HepG2 (cell line): Measurements from ENCODE around the gene SMC6. TPM values are rescaled to one million over a fixed set of nuclear protein-coding genes. Genes with fewer than 3 reads are reported as not detected.
A peak's percentile ranks its signal among the peaks of the same experiment; 100 is the strongest.

Experiments used
- ATF5 ChIP-seq: sonication (generic); formaldehyde crosslinking; IDR thresholded peaks from 2 replicates; pipeline ENCODE4 v1.4.0; 2020; ENCODE audit warnings: mild to moderate bottlenecking, low read depth, missing genetic modification reagents
- FLYWCH1 ChIP-seq: sonication (generic); formaldehyde crosslinking; IDR thresholded peaks from 2 replicates; pipeline ENCODE4 v1.8.1; 2023; ENCODE audit warnings: mild to moderate bottlenecking, missing genetic modification reagents
- MEIS2 ChIP-seq: sonication (generic); formaldehyde crosslinking; IDR thresholded peaks from 2 replicates; pipeline ENCODE4 v1.9.0; 2021; ENCODE audit warnings: mild to moderate bottlenecking, missing genetic modification reagents
- POLR2AphosphoS2 ChIP-seq: IDR thresholded peaks from 2 replicates; pipeline ENCODE4 v1.6.1; 2011; ENCODE audit warnings: low read depth, low read length, improper control_type of control experiment
- REL ChIP-seq: sonication (generic); formaldehyde crosslinking; conservative IDR thresholded peaks from 2 replicates; pipeline ENCODE4 v1.8.0; 2022; ENCODE audit warnings: mild to moderate bottlenecking, missing genetic modification reagents, moderate library complexity
- SRSF1 ChIP-seq: fragments of 200-400 bp; formaldehyde crosslinking; optimal IDR thresholded peaks from 2 replicates; pipeline ENCODE3; 2017; ENCODE audit warnings: mild to moderate bottlenecking, low read depth, low read length, moderate library complexity
- TSC22D2 ChIP-seq: sonication (generic); formaldehyde crosslinking; IDR thresholded peaks from 2 replicates; pipeline ENCODE4 v1.5.1; 2020; ENCODE audit warnings: missing genetic modification reagents, mild to moderate bottlenecking, borderline replicate concordance
- ZFP82 ChIP-seq: sonication (generic); formaldehyde crosslinking; IDR thresholded peaks from 2 replicates; pipeline ENCODE4 v1.5.1; 2020; ENCODE audit warnings: mild to moderate bottlenecking, missing genetic modification reagents, borderline replicate concordance
- ZNF136 ChIP-seq: sonication (generic); formaldehyde crosslinking; IDR thresholded peaks from 2 replicates; pipeline ENCODE4 v1.8.1; 2022; ENCODE audit warnings: low read depth, mild to moderate bottlenecking, moderate library complexity, missing genetic modification reagents
- ZNF292 ChIP-seq: sonication (generic); formaldehyde crosslinking; IDR thresholded peaks from 2 replicates; pipeline ENCODE4 v1.8.1; 2022; ENCODE audit warnings: mild to moderate bottlenecking, low read depth, missing genetic modification reagents, borderline replicate concordance
- ZNF574 ChIP-seq: sonication (generic); formaldehyde crosslinking; IDR thresholded peaks from 2 replicates; pipeline ENCODE4 v1.4.0; 2020; ENCODE audit warnings: missing genetic modification reagents
- ZNF674 ChIP-seq: sonication (generic); formaldehyde crosslinking; IDR thresholded peaks from 2 replicates; pipeline ENCODE4 v1.5.0; 2020; ENCODE audit warnings: low read depth, mild to moderate bottlenecking, missing genetic modification reagents
- ZSCAN5A ChIP-seq: sonication (generic); formaldehyde crosslinking; IDR thresholded peaks from 2 replicates; pipeline ENCODE4 v1.8.0; 2022; ENCODE audit warnings: mild to moderate bottlenecking, missing genetic modification reagents, borderline replicate concordance
- polyA plus RNA-seq, 8 experiments: library from polyadenylated mRNA; depleted of rRNA in 3 of 8; stranded (reverse) in 7 of 8; unstranded in 1 of 8; fragments of >200 nt; fragmentation: Illumina TruSeq in 4 of 8; extraction: Trizol in 4 of 8; gene quantifications; 2 replicates each; pipeline versions ENCODE4 v1.2.1 to v1.2.3, GENCODE V29; 2011 to 2016; ENCODE audit warnings: low read depth in 4 of 8, missing spikeins in 1 of 8, mixed read lengths in 1 of 8; ENCODE audit not compliant: insufficient read depth in 1 of 8
- total RNA-seq, 5 experiments: library from RNA; depleted of rRNA; stranded (reverse); fragments of >200 nt; fragmentation: Illumina TruSeq; extraction: Trizol; gene quantifications; 2 replicates each; pipeline ENCODE4 v1.2.3, GENCODE V29; 2016; ENCODE audit warnings: low read depth in 1 of 5
- TF ChIP-seq, protein P1 (sequence below): sonication (generic); formaldehyde crosslinking; IDR thresholded peaks from 2 replicates; pipeline ENCODE4 v1.5.0; 2020; ENCODE audit warnings: mild to moderate bottlenecking, missing genetic modification reagents, borderline replicate concordance
- TF ChIP-seq, protein P2 (sequence below): conservative IDR thresholded peaks from 2 replicates; pipeline ENCODE4 v1.6.1; 2018; ENCODE audit warnings: missing genetic modification reagents

The SMC6 gene
- total and polyA plus RNA-seq, 2 of the 13 experiments (the other 11 are each of a cell fraction or from before 2014, with no cell fraction given) = 18.9 to 55.3 TPM

- no peak for TF ChIP-seq SRSF1
- no peak for TF ChIP-seq ATF5 (CRISPR knock-in tag)
- TF ChIP-seq, protein P1, sequence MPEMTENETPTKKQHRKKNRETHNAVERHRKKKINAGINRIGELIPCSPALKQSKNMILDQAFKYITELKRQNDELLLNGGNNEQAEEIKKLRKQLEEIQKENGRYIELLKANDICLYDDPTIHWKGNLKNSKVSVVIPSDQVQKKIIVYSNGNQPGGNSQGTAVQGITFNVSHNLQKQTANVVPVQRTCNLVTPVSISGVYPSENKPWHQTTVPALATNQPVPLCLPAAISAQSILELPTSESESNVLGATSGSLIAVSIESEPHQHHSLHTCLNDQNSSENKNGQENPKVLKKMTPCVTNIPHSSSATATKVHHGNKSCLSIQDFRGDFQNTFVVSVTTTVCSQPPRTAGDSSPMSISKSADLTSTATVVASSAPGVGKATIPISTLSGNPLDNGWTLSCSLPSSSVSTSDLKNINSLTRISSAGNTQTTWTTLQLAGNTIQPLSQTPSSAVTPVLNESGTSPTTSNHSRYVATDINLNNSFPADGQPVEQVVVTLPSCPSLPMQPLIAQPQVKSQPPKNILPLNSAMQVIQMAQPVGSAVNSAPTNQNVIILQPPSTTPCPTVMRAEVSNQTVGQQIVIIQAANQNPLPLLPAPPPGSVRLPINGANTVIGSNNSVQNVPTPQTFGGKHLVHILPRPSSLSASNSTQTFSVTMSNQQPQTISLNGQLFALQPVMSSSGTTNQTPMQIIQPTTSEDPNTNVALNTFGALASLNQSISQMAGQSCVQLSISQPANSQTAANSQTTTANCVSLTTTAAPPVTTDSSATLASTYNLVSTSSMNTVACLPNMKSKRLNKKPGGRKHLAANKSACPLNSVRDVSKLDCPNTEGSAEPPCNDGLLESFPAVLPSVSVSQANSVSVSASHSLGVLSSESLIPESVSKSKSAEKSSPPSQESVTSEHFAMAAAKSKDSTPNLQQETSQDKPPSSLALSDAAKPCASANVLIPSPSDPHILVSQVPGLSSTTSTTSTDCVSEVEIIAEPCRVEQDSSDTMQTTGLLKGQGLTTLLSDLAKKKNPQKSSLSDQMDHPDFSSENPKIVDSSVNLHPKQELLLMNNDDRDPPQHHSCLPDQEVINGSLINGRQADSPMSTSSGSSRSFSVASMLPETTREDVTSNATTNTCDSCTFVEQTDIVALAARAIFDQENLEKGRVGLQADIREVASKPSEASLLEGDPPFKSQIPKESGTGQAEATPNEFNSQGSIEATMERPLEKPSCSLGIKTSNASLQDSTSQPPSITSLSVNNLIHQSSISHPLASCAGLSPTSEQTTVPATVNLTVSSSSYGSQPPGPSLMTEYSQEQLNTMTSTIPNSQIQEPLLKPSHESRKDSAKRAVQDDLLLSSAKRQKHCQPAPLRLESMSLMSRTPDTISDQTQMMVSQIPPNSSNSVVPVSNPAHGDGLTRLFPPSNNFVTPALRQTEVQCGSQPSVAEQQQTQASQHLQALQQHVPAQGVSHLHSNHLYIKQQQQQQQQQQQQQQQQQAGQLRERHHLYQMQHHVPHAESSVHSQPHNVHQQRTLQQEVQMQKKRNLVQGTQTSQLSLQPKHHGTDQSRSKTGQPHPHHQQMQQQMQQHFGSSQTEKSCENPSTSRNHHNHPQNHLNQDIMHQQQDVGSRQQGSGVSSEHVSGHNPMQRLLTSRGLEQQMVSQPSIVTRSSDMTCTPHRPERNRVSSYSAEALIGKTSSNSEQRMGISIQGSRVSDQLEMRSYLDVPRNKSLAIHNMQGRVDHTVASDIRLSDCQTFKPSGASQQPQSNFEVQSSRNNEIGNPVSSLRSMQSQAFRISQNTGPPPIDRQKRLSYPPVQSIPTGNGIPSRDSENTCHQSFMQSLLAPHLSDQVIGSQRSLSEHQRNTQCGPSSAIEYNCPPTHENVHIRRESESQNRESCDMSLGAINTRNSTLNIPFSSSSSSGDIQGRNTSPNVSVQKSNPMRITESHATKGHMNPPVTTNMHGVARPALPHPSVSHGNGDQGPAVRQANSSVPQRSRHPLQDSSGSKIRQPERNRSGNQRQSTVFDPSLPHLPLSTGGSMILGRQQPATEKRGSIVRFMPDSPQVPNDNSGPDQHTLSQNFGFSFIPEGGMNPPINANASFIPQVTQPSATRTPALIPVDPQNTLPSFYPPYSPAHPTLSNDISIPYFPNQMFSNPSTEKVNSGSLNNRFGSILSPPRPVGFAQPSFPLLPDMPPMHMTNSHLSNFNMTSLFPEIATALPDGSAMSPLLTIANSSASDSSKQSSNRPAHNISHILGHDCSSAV (CRISPR knock-in tag) = no peak
- TF ChIP-seq FLYWCH1 (CRISPR knock-in tag) = no peak
- TF ChIP-seq, protein P2, sequence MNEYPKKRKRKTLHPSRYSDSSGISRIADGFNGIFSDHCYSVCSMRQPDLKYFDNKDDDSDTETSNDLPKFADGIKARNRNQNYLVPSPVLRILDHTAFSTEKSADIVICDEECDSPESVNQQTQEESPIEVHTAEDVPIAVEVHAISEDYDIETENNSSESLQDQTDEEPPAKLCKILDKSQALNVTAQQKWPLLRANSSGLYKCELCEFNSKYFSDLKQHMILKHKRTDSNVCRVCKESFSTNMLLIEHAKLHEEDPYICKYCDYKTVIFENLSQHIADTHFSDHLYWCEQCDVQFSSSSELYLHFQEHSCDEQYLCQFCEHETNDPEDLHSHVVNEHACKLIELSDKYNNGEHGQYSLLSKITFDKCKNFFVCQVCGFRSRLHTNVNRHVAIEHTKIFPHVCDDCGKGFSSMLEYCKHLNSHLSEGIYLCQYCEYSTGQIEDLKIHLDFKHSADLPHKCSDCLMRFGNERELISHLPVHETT (CRISPR knock-in tag) = no peak
- no peak for TF ChIP-seq ZNF136 (CRISPR knock-in tag)
- no peak for TF ChIP-seq ZSCAN5A (CRISPR knock-in tag)
- TF ChIP-seq ZNF674 (CRISPR knock-in tag) = no peak
- TF ChIP-seq ZNF292 = peak; percentile 57; the same call in 1 of the 2 replicates
- TF ChIP-seq REL (CRISPR knock-in tag) = no peak
- TF ChIP-seq MEIS2 = no peak
- no peak for TF ChIP-seq POLR2AphosphoS2
- no peak for TF ChIP-seq ZNF574 (CRISPR knock-in tag)
- no peak for TF ChIP-seq ZFP82
- TF ChIP-seq TSC22D2 (CRISPR knock-in tag) = no peak
These were observed 46.6 kb upstream of the SMC6 start (continued) for GRCh38 chr2:17800219-17800618.
